ENCODE measurements around the gene DTX2. TPM values are rescaled to one million over a fixed set of nuclear protein-coding genes. Genes with fewer than 3 reads are reported as not detected.
"Not testable (repeated sequence)": the region's sequence is repeated elsewhere in the genome, so short reads cannot be mapped to it uniquely, and the experiment has no call there.

Gene DTX2
- total RNA-seq, 2 experiments from 2014 or later, result 9.6 to 27.8 TPM

GRCh38 chr7:76506081-76506440 is 44.6 kb downstream of the DTX2 start:
- Histone ChIP-seq H3K36me3 (ENCODE audit: insufficient read depth, low read length) (no peaks in the 10 kb centered on the region), H3K79me2 (ENCODE audit: insufficient read depth, low read depth, low read length) (no peaks in the 10 kb centered on the region), H3K4me1 (ENCODE audit: insufficient read depth, low read length, poor library complexity, severe bottlenecking) (no peaks in the 10 kb centered on the region), H3K9me3 (ENCODE audit: low read length) (no peaks in the 10 kb centered on the region), H2AFZ (ENCODE audit: low read length) (no peak overlapping the region), H3K4me3 (ENCODE audit: low read depth, low read length, poor library complexity, severe bottlenecking) (no peak overlapping the region), H4K20me1 (ENCODE audit: insufficient read depth, low read length) (no peaks in the 10 kb centered on the region), H3K9me2 (ENCODE audit: insufficient read depth, low read length) (no peaks in the 10 kb centered on the region), H3K27ac (ENCODE audit: low read depth, low read length, poor library complexity, severe bottlenecking) (no peak overlapping the region), H3K4me2 (ENCODE audit: low read length) (no peak overlapping the region)
- ChIA-PET CTCF (ENCODE audit: unreplicated experiment) (no interaction called here), POLR2A (no interaction called here)
- intact Hi-C loops (cut with micrococcal nuclease; ENCODE audit: unreplicated experiment), result no loop called here
- TF ChIP-seq CTCF (conservative IDR thresholded peaks at IDR 0.05; ENCODE audit: low read length) (no peak), EZH2phosphoT487 (IDR thresholded peaks at IDR 0.05; ENCODE audit: borderline replicate concordance, low read depth, low read length) (no peak)
- BruUV-seq (replicated peaks), result no TSS peak
- DNase-seq (ENCODE audit: low spot score), result no peak

GRCh38 chr7:76506643-76507042 is 45.1 kb downstream of the DTX2 start:
- CTCF ChIA-PET (ENCODE audit: unreplicated experiment); H3K9me3 ChIP-seq (ENCODE audit: low read length); POLR2A ChIA-PET: not testable (repeated sequence)

GRCh38 chr7:76507723-76508406 is 46.4 kb downstream of the DTX2 start:
- no peak for TF ChIP-seq EZH2phosphoT487 (IDR thresholded peaks at IDR 0.05; ENCODE audit: borderline replicate concordance, low read depth, low read length)
- TF ChIP-seq CTCF (conservative IDR thresholded peaks at IDR 0.05; ENCODE audit: low read length), result no peak
- CTCF ChIA-PET (ENCODE audit: unreplicated experiment), result no interaction called here

More at GRCh38 chr7:76506643-76507042, 45.1 kb downstream of the DTX2 start:
- H3K4me3 ChIP-seq (ENCODE audit: low read depth, low read length, poor library complexity, severe bottlenecking); H4K20me1 ChIP-seq (ENCODE audit: insufficient read depth, low read length); H3K36me3 ChIP-seq (ENCODE audit: insufficient read depth, low read length); DNase-seq (ENCODE audit: low spot score); H3K79me2 ChIP-seq (ENCODE audit: insufficient read depth, low read depth, low read length); H3K4me2 ChIP-seq (ENCODE audit: low read length); H2AFZ ChIP-seq (ENCODE audit: low read length); H3K4me1 ChIP-seq (ENCODE audit: insufficient read depth, low read length, poor library complexity, severe bottlenecking); BruUV-seq (replicated peaks); H3K9me2 ChIP-seq (ENCODE audit: insufficient read depth, low read length); H3K27ac ChIP-seq (ENCODE audit: low read depth, low read length, poor library complexity, severe bottlenecking); intact Hi-C loops (cut with micrococcal nuclease; ENCODE audit: unreplicated experiment): not testable (repeated sequence)

More at GRCh38 chr7:76507723-76508406, 46.4 kb downstream of the DTX2 start:
- no peaks in the 10 kb centered on the region for H3K79me2 ChIP-seq (ENCODE audit: insufficient read depth, low read depth, low read length)
- POLR2A ChIA-PET, result no interaction called here
- no peaks in the 10 kb centered on the region for H4K20me1 ChIP-seq (ENCODE audit: insufficient read depth, low read length)
- DNase-seq (ENCODE audit: low spot score), result no peak
- intact Hi-C loops (cut with micrococcal nuclease; ENCODE audit: unreplicated experiment), result no loop called here
- no peak overlapping the region for H3K4me3 ChIP-seq (ENCODE audit: low read depth, low read length, poor library complexity, severe bottlenecking)
- no peaks in the 10 kb centered on the region for H3K4me1 ChIP-seq (ENCODE audit: insufficient read depth, low read length, poor library complexity, severe bottlenecking)
- H3K9me2 ChIP-seq (ENCODE audit: insufficient read depth, low read length), result no peaks in the 10 kb centered on the region
- no peak overlapping the region for H3K27ac ChIP-seq (ENCODE audit: low read depth, low read length, poor library complexity, severe bottlenecking)
- no TSS peak for BruUV-seq (replicated peaks)
- H3K4me2 ChIP-seq (ENCODE audit: low read length), result no peak overlapping the region
- H3K9me3 ChIP-seq (ENCODE audit: low read length), result no peaks in the 10 kb centered on the region
- no peaks in the 10 kb centered on the region for H3K36me3 ChIP-seq (ENCODE audit: insufficient read depth, low read length)
- no peak overlapping the region for H2AFZ ChIP-seq (ENCODE audit: low read length)

Data from OCI-LY7 (cell line).